Ovary (tissue), 3 donors: ENCODE results near the gene VSIG10L2.

ENCODE experiments used
- CTCF ChIP-seq, 3 donors: fragments of 450-650 bp in 2 of 3; fragments of 200-600 bp in 1 of 3; IDR thresholded peaks; one replicate each; pipeline versions ENCODE4 v1.5.1 to v1.8.0; 2016 to 2022; ENCODE audit warnings: antibody characterized with exemption in 3 of 3, mild to moderate bottlenecking in 1 of 3
- POLR2A ChIP-seq: fragments of 450-650 bp; IDR thresholded peaks from one replicate; pipeline ENCODE4 v1.6.1; 2017; ENCODE audit warnings: antibody characterized with exemption, mild to moderate bottlenecking, moderate library complexity
- donor health status: DM: no; HTN: no; CAD: no.

GRCh38 chr11:125938418-125938817 is 7.4 kb upstream of the VSIG10L2 start:
- no peak for TF ChIP-seq CTCF (IDR thresholded peaks at IDR 0.05)
- no peak for TF ChIP-seq POLR2A
